KMS-11 (cell line): ENCODE data around the gene ADAM8.

Source experiments
- H2AFZ ChIP-seq: fragments of 200-600 bp; sonication (generic); 2 replicates; pipeline ENCODE4 v1.6.1; 2016; ENCODE audit warnings: antibody characterized with exemption, mixed run types, low read depth
- H3K27ac ChIP-seq: fragments of 200-600 bp; sonication (generic); 2 replicates; pipeline ENCODE4 v1.6.1; 2016; ENCODE audit warnings: mild to moderate bottlenecking, mixed run types
- H3K27me3 ChIP-seq: fragments of 200-600 bp; sonication (generic); 2 replicates; pipeline ENCODE4 v1.6.1; 2017; ENCODE audit warnings: mild to moderate bottlenecking, low read depth, mixed run types, moderate library complexity; ENCODE audit not compliant: insufficient read depth
- H3K36me3 ChIP-seq: fragments of 200-600 bp; sonication (generic); 2 replicates; pipeline ENCODE4 v1.6.1; 2017; ENCODE audit warnings: mild to moderate bottlenecking, mixed run types; ENCODE audit not compliant: insufficient read depth
- H3K4me1 ChIP-seq: fragments of 200-600 bp; sonication (generic); 2 replicates; pipeline ENCODE4 v1.6.1; 2016; ENCODE audit warnings: mild to moderate bottlenecking, low read depth, mixed run types; ENCODE audit not compliant: poor library complexity, severe bottlenecking
- H3K4me2 ChIP-seq: fragments of 200-600 bp; sonication (generic); 2 replicates; pipeline ENCODE4 v1.7.0; 2016; ENCODE audit warnings: mild to moderate bottlenecking, mixed run types
- H3K4me3 ChIP-seq: fragments of 200-600 bp; sonication (generic); IDR thresholded peaks from 2 replicates; pipeline ENCODE4 v1.6.1; 2017; ENCODE audit warnings: low read depth, low read length, mixed read lengths; ENCODE audit not compliant: insufficient read depth
- H3K79me2 ChIP-seq: fragments of 200-600 bp; sonication (generic); 2 replicates; pipeline ENCODE4 v1.6.1; 2016; ENCODE audit warnings: low read depth, mixed run types; ENCODE audit not compliant: insufficient read depth
- H3K9ac ChIP-seq: fragments of 200-600 bp; sonication (generic); 2 replicates; pipeline ENCODE4 v1.6.1; 2016; ENCODE audit warnings: mild to moderate bottlenecking, mixed run types
- H4K20me1 ChIP-seq: fragments of 200-600 bp; sonication (generic); 2 replicates; pipeline ENCODE4 v1.6.1; 2016; ENCODE audit warnings: mild to moderate bottlenecking, mixed run types; ENCODE audit not compliant: insufficient read depth
- CTCF ChIP-seq: fragments of 200-600 bp; sonication (generic); conservative IDR thresholded peaks from 2 replicates; pipeline ENCODE4 v1.6.1; 2017; ENCODE audit warnings: low read depth, mild to moderate bottlenecking, antibody characterized with exemption, low read length, moderate library complexity, mixed read lengths

Gene ADAM8

GRCh38 chr10:133252223-133252552, 24.5 kb downstream of the ADAM8 start:
- H3K79me2 ChIP-seq = no peaks in the 10 kb centered on the region
- H2AFZ ChIP-seq = no peak overlapping the region
- H3K36me3 ChIP-seq = no peaks in the 10 kb centered on the region
- no peaks in the 10 kb centered on the region for H3K4me1 ChIP-seq
- no peak overlapping the region for H3K4me3 ChIP-seq
- no peak overlapping the region for H3K4me2 ChIP-seq
- no peaks in the 10 kb centered on the region for H4K20me1 ChIP-seq
- no peak for TF ChIP-seq CTCF
- H3K27me3 ChIP-seq = peaks cover 48% of the 10 kb centered on the region
- no peak overlapping the region for H3K27ac ChIP-seq
- no peak overlapping the region for H3K9ac ChIP-seq

GRCh38 chr10:133251388-133252222, 25.1 kb downstream of the ADAM8 start:
- no peak for TF ChIP-seq CTCF
- H4K20me1 ChIP-seq = no peaks in the 10 kb centered on the region
- no peak overlapping the region for H3K9ac ChIP-seq
- H3K79me2 ChIP-seq = no peaks in the 10 kb centered on the region
- H3K4me2 ChIP-seq = no peak overlapping the region
- peaks cover 52% of the 10 kb centered on the region for H3K27me3 ChIP-seq
- H3K27ac ChIP-seq = no peak overlapping the region
- no peaks in the 10 kb centered on the region for H3K36me3 ChIP-seq
- H2AFZ ChIP-seq = no peak overlapping the region
- H3K4me1 ChIP-seq = no peaks in the 10 kb centered on the region
- H3K4me3 ChIP-seq = no peak overlapping the region

- no peaks in the 10 kb centered on the region for H3K36me3 ChIP-seq
- no peak overlapping the region for H3K4me3 ChIP-seq
- no peak overlapping the region for H3K9ac ChIP-seq
- H3K4me2 ChIP-seq = no peak overlapping the region
- H3K79me2 ChIP-seq = no peaks in the 10 kb centered on the region
- H2AFZ ChIP-seq = no peak overlapping the region
- H3K27ac ChIP-seq = no peak overlapping the region
- H3K4me1 ChIP-seq = no peaks in the 10 kb centered on the region
- H3K27me3 ChIP-seq = peaks cover 66% of the 10 kb centered on the region
- TF ChIP-seq CTCF = no peak
- no peaks in the 10 kb centered on the region for H4K20me1 ChIP-seq
Observed at GRCh38 chr10:133249975-133250754, 26.5 kb downstream of the ADAM8 start.

- no peaks in the 10 kb centered on the region for H4K20me1 ChIP-seq
- no peaks in the 10 kb centered on the region for H3K4me1 ChIP-seq
- peaks cover 70% of the 10 kb centered on the region for H3K27me3 ChIP-seq
- H3K4me3 ChIP-seq = no peak overlapping the region
- TF ChIP-seq CTCF = no peak
- H3K27ac ChIP-seq = no peak overlapping the region
- no peaks in the 10 kb centered on the region for H3K36me3 ChIP-seq
- no peaks in the 10 kb centered on the region for H3K79me2 ChIP-seq
- H2AFZ ChIP-seq = no peak overlapping the region
- no peak overlapping the region for H3K4me2 ChIP-seq
- H3K9ac ChIP-seq = no peak overlapping the region
Observed at GRCh38 chr10:133249094-133249780, 27.4 kb downstream of the ADAM8 start.
